COLO829 (cell line): ENCODE measurements around the gene FBXW7.
"Not testable (repeated sequence)": the region's sequence is repeated elsewhere in the genome, so short reads cannot be mapped to it uniquely, and the experiment has no call there.

ENCODE experiments used
- DNase-seq: peaks from one replicate; pipeline ENCODE4 v3.0.0; 2012; ENCODE audit warnings: low spot score

Gene FBXW7, protein sequence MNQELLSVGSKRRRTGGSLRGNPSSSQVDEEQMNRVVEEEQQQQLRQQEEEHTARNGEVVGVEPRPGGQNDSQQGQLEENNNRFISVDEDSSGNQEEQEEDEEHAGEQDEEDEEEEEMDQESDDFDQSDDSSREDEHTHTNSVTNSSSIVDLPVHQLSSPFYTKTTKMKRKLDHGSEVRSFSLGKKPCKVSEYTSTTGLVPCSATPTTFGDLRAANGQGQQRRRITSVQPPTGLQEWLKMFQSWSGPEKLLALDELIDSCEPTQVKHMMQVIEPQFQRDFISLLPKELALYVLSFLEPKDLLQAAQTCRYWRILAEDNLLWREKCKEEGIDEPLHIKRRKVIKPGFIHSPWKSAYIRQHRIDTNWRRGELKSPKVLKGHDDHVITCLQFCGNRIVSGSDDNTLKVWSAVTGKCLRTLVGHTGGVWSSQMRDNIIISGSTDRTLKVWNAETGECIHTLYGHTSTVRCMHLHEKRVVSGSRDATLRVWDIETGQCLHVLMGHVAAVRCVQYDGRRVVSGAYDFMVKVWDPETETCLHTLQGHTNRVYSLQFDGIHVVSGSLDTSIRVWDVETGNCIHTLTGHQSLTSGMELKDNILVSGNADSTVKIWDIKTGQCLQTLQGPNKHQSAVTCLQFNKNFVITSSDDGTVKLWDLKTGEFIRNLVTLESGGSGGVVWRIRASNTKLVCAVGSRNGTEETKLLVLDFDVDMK

GRCh38 chr4:152535903-152536544 is at the start of gene FBXW7:
TSS of gene FBXW7 (minus strand) at chr4:152536092. CDS start at chr4:152411803, 124,289 bp downstream.
- DNase-seq = peak; percentile 99

GRCh38 chr4:152585023-152585441 is 49.1 kb upstream of the FBXW7 start:
- DNase-seq = no peak

GRCh38 chr4:152581536-152582160 is 45.8 kb upstream of the FBXW7 start:
- no peak for DNase-seq

GRCh38 chr4:152579916-152580315 is 44.0 kb upstream of the FBXW7 start:
- no peak for DNase-seq

GRCh38 chr4:152579107-152579764 is 43.3 kb upstream of the FBXW7 start:
- no peak for DNase-seq

- no peak for DNase-seq
These were observed 42.8 kb upstream of the FBXW7 start for GRCh38 chr4:152578670-152579069.

GRCh38 chr4:152577708-152578396 is 42.0 kb upstream of the FBXW7 start:
- no peak for DNase-seq

DNA sequence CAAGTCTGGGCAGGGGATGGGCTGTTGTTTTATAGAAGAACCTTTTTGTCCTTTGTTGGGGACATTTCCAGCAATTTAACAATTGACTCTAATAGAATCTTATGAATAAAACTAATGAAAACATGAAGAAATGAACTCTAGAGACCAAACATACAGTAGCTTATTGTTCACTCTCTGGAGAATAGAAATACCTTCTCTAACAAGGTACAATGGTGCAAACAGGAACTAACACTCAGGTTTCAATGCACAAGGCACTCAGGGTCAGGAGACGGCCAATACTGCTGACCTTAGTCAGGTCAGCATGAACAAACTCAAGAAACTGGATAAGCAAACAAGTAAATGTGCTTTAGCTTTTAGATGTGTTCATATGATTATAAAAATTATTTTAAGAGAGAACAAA is 39.6 kb upstream of the FBXW7 start:
- DNase-seq = peak; percentile 40

- DNase-seq = no peak
These were observed 38.0 kb upstream of the FBXW7 start for GRCh38 chr4:152573861-152574260.

GRCh38 chr4:152572417-152573086 is 36.7 kb upstream of the FBXW7 start:
- DNase-seq = no peak

DNA sequence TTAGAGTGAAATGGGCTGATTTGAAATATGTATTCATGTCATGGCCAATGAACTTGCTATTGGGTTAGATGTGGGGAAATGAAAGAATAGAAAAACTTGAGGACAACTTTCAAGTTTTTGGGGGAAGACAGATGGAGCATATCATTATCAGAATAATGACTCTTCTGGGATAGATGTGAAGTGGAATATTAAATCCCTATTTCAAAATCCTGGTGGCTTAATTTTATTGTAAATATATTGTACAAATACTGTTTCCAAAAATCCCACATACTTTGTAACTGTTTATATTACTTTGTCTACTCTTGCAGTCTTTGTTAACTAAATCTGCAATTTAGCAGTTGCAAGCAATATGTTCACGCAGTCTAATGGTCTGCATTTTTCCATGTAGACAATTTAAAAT is 35.9 kb upstream of the FBXW7 start:
- DNase-seq = no peak

DNA sequence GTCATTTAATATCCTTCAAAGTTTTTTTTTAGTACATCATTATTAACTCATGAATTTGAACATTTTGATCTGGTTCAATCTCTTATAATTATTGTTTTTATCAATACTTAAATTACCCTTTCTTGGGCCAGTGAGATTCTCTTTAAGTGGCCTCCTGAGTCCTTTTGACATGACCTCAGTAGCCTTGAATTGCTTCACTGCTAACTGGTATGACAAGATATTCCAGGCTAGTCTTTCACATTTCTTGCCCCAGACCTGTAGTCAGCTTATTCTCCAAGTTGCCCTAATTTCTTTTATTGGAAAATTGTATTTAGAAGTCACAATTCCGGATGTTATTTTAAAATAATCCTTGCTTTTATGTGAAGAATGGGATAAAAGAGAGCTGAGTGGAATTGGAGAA is 35.4 kb upstream of the FBXW7 start:
- no peak for DNase-seq

DNA sequence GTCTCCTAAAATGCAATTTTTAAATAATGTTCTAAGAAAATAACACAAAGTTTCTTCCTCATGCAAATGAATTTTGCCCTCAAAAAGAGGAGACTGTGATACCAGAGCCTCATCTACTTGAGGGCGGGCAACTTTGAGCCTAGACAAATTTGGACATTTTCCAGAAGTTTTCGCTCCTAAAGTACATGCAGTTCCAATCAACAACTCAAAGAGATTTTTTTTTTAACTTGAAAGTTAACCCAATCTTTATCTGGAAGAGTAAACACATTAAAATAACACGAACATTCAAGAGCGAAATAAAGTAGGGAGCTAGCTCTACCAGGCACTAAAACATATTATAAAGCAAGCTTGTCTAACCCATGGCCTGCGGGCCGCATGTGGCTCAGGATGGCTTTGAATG is 29.4 kb upstream of the FBXW7 start:
- DNase-seq = no peak

- DNase-seq = no peak
These were observed 28.4 kb upstream of the FBXW7 start for GRCh38 chr4:152564336-152564735.

DNA sequence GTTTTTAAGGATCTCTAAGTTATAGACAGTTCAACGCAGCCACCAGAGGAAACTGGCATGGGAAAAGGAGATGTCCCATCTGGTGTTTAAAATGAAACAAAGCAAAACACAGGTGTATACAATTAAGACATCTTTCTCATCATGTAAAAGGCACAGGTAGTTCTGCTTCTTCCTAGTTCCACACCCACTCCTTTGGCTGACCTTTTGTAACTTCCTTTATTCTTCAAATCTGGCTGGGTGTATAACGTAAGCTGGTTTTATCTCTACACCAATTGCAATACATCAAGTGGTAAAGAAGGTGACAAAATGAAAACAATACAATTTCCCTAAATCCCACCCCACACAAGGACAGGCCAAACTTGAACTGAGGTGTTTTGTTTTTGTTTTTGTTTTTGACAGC is 27.3 kb upstream of the FBXW7 start:
- DNase-seq = no peak

GRCh38 chr4:152559641-152560040 is 23.7 kb upstream of the FBXW7 start:
- DNase-seq = no peak

GRCh38 chr4:152558396-152558795 is 22.5 kb upstream of the FBXW7 start:
- no peak for DNase-seq

DNA sequence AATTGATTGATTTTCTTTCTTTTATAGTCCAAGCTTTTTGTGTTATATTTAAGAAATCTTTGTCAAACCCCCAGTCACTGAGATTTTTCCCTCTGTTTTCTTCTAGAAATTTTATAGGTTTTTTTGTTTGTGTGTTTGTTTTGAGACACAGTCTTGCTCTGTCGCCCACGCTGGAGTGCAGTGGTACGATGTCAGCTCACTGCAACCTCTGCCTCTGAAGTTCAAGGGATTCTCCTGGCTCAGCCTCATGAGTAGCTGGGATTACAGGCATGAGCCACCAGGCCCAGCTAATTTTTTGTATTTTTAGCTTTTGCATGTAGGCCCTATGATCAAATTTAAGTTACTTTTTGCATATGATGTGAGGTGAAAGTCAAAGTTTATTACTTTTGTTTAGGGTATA is 20.9 kb upstream of the FBXW7 start:
- DNase-seq = no peak

- no peak for DNase-seq
These were observed 20.4 kb upstream of the FBXW7 start for GRCh38 chr4:152556283-152556682.

GRCh38 chr4:152554742-152555141 is 18.9 kb upstream of the FBXW7 start:
- no peak for DNase-seq

- not testable (repeated sequence) for DNase-seq
These were observed 14.8 kb upstream of the FBXW7 start for GRCh38 chr4:152550687-152551086.
